Mesodermal cell (in vitro differentiated cells): Measurements from ENCODE around the gene NEK6.

Experiments
- H3K27ac ChIP-seq: 2 replicates; pipeline ENCODE4 v1.7.0; 2013; ENCODE audit warnings: mild to moderate bottlenecking, low read depth, low read length, moderate library complexity; ENCODE audit not compliant: severe bottlenecking
- H3K36me3 ChIP-seq: 2 replicates; pipeline ENCODE4 v1.7.1; 2013; ENCODE audit warnings: mild to moderate bottlenecking, low read length, moderate library complexity; ENCODE audit not compliant: control insufficient read depth, insufficient read depth
- H3K4me1 ChIP-seq: one replicate; pipeline ENCODE4 v1.7.1; 2013; ENCODE audit warnings: mild to moderate bottlenecking, low read length; ENCODE audit not compliant: insufficient read depth, control insufficient read depth, poor library complexity, severe bottlenecking
- H3K4me3 ChIP-seq: 2 replicates; pipeline ENCODE4 v1.7.0; 2013; ENCODE audit warnings: low read length, control low read depth, mild to moderate bottlenecking; ENCODE audit not compliant: insufficient read depth, poor library complexity, severe bottlenecking; ENCODE audit errors: extremely low read depth
- H3K9me3 ChIP-seq: 2 replicates; pipeline ENCODE4 v1.7.1; 2013; ENCODE audit warnings: mild to moderate bottlenecking, low read length, moderate library complexity; ENCODE audit not compliant: control insufficient read depth
- WGBS, 2 experiments: methylation state at CpG; one replicate each; pipeline ENCODE4 v1.1.5; 2013; ENCODE audit warnings: missing lambda C conversion rate in 2 of 2; ENCODE audit not compliant: insufficient coverage in 2 of 2; 5-methylcytosine and 5-hydroxymethylcytosine counted together

The NEK6 gene

GRCh38 chr9:124215956-124216355 is 41.8 kb upstream of the NEK6 start:
- Histone ChIP-seq H3K9me3 (no peaks in the 10 kb centered on the region), H3K27ac (no peak overlapping the region), H3K4me3 (no peak overlapping the region), H3K36me3 (no peaks in the 10 kb centered on the region), H3K4me1 (peaks cover 13% of the 10 kb centered on the region)
- WGBS, 2 experiments = 90 to 92% methylated on average over 14 of the region's 15 CpGs

- Histone ChIP-seq H3K4me3 (no peak overlapping the region), H3K36me3 (no peaks in the 10 kb centered on the region), H3K27ac (no peak overlapping the region), H3K9me3 (no peaks in the 10 kb centered on the region), H3K4me1 (peaks cover 13% of the 10 kb centered on the region)
- WGBS, 2 experiments = 90% methylated on average over 8 of the region's 9 CpGs; no CpG with 5 or more reads in 1 of the 2 experiments
Measured at GRCh38 chr9:124216474-124217176, 41.1 kb upstream of the NEK6 start.

GRCh38 chr9:124217836-124218437 is 39.8 kb upstream of the NEK6 start:
- Histone ChIP-seq H3K9me3 (no peaks in the 10 kb centered on the region), H3K4me1 (peaks cover 1% of the 10 kb centered on the region), H3K27ac (no peak overlapping the region), H3K4me3 (no peak overlapping the region), H3K36me3 (no peaks in the 10 kb centered on the region)
- WGBS, 2 experiments = 77 to 92% methylated on average over 2 to 3 of the region's 8 CpGs

- Histone ChIP-seq H3K4me1 (no peaks in the 10 kb centered on the region), H3K4me3 (no peak overlapping the region), H3K9me3 (no peaks in the 10 kb centered on the region), H3K27ac (no peak overlapping the region), H3K36me3 (no peaks in the 10 kb centered on the region)
- 88 to 95% methylated on average over 7 to 8 of the region's 10 CpGs for WGBS, 2 experiments
Measured at GRCh38 chr9:124218438-124218982, 39.2 kb upstream of the NEK6 start.

GRCh38 chr9:124218987-124219461 is 38.7 kb upstream of the NEK6 start:
- WGBS, 2 experiments = no CpG with 5 or more reads among the region's 2 CpGs
- Histone ChIP-seq H3K36me3 (no peaks in the 10 kb centered on the region), H3K4me3 (no peak overlapping the region), H3K4me1 (no peaks in the 10 kb centered on the region), H3K27ac (no peak overlapping the region), H3K9me3 (no peaks in the 10 kb centered on the region)

- WGBS, 2 experiments = 87 to 93% methylated on average over 5 of the region's 6 CpGs
- H3K4me3 ChIP-seq = no peak overlapping the region
- H3K27ac ChIP-seq = no peak overlapping the region
- H3K4me1 ChIP-seq = no peaks in the 10 kb centered on the region
- H3K36me3 ChIP-seq = no peaks in the 10 kb centered on the region
- H3K9me3 ChIP-seq = no peaks in the 10 kb centered on the region
Measured at GRCh38 chr9:124220946-124221451, 36.8 kb upstream of the NEK6 start.

GRCh38 chr9:124221676-124222075 is 36.1 kb upstream of the NEK6 start:
- Histone ChIP-seq H3K9me3 (no peaks in the 10 kb centered on the region), H3K4me3 (no peak overlapping the region), H3K27ac (no peak overlapping the region), H3K4me1 (no peaks in the 10 kb centered on the region), H3K36me3 (no peaks in the 10 kb centered on the region)
- WGBS, 2 experiments = 100% methylated on average over 1 of the region's 3 CpGs; no CpG with 5 or more reads in 1 of the 2 experiments

- Histone ChIP-seq H3K36me3 (no peaks in the 10 kb centered on the region), H3K4me1 (no peaks in the 10 kb centered on the region), H3K4me3 (no peak overlapping the region), H3K9me3 (no peaks in the 10 kb centered on the region), H3K27ac (no peak overlapping the region)
- WGBS, 2 experiments = 87 to 100% methylated on average over 2 to 4 of the region's 4 CpGs
Measured at GRCh38 chr9:124222109-124222508, 35.6 kb upstream of the NEK6 start.

GRCh38 chr9:124222918-124223720 is 34.6 kb upstream of the NEK6 start:
- H3K4me1 ChIP-seq = no peaks in the 10 kb centered on the region
- H3K9me3 ChIP-seq = no peaks in the 10 kb centered on the region
- no peaks in the 10 kb centered on the region for H3K36me3 ChIP-seq
- no peak overlapping the region for H3K27ac ChIP-seq
- no peak overlapping the region for H3K4me3 ChIP-seq
- 82 to 87% methylated on average over 8 to 9 of the region's 10 CpGs for WGBS, 2 experiments

- Histone ChIP-seq H3K9me3 (no peaks in the 10 kb centered on the region), H3K4me1 (no peaks in the 10 kb centered on the region), H3K36me3 (no peaks in the 10 kb centered on the region), H3K27ac (no peak overlapping the region), H3K4me3 (no peak overlapping the region)
Measured at GRCh38 chr9:124225945-124226344, 31.8 kb upstream of the NEK6 start.
